Inferior parietal cortex (tissue), 1 donor: ENCODE measurements around the gene C3.
A peak's percentile ranks its signal among the peaks of the same experiment; 100 is the strongest.
"Not testable (repeated sequence)": the region's sequence is repeated elsewhere in the genome, so short reads cannot be mapped to it uniquely, and the experiment has no call there.

ENCODE experiments used
- DNase-seq: peaks from one replicate; pipeline ENCODE4 v3.0.0-alpha.2; 2016; ENCODE audit errors: extremely low spot score

The C3 gene

DNA sequence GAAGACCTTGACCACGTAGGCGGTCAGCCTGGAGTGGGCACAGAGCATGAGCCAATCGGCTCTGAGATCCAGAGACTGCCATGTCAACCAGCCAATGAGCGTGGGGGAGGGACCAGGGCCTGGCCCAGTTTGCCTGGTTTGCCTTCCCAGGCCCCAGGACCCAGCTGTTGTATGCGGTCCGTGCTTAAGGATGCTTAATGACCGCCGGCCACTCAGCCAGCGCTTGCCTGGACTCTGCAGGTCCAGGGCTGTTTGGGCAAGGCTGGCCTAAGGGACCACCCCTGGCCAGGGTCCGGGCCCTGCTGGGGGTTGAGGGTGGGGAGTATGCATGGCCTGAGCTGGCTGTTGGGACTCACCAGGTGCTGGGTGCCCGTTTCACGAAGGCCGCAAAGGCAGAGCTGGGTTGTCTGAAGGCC is 27.4 kb downstream of the C3 start:
- DNase-seq, result no peak

DNA sequence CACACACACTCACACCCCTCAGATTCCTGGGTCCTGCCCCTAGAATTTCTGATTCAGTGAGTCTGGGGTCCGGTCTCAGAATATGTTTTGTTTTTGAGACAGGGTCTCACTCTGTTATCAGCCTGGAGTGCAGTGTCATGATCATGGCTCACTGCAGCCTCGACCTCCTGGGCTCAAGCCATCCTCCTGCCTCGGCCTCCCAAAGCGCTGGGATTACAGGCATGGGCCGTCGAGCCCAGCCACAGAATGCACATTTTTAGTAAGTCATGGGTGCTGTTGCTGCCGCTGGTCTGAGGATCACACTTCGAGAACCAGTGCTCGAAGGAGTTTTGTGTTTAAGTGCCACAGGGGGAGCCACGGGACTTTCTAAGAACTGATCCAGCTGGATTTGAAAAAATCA is 28.4 kb downstream of the C3 start:
- DNase-seq, result no peak

DNA sequence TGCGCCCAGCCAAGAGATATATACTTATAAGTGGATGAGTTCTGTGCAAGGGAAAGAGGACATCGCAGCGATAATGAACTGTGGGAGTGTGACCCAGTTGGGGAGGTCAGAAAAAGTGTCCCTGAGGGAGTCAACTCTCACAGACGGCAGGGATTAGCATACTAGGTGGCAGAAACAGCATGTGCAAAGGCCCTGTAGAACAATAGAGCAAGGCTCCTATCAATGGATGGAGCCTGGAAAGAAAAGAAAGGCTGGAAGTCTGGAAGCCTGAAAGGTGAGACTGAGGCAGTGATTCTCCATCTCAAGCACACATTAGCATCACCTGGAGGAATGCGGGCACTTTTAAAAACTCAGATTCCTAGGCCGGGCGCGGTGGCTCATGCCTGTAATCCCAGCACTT is 29.1 kb downstream of the C3 start:
- DNase-seq, result no peak

DNA sequence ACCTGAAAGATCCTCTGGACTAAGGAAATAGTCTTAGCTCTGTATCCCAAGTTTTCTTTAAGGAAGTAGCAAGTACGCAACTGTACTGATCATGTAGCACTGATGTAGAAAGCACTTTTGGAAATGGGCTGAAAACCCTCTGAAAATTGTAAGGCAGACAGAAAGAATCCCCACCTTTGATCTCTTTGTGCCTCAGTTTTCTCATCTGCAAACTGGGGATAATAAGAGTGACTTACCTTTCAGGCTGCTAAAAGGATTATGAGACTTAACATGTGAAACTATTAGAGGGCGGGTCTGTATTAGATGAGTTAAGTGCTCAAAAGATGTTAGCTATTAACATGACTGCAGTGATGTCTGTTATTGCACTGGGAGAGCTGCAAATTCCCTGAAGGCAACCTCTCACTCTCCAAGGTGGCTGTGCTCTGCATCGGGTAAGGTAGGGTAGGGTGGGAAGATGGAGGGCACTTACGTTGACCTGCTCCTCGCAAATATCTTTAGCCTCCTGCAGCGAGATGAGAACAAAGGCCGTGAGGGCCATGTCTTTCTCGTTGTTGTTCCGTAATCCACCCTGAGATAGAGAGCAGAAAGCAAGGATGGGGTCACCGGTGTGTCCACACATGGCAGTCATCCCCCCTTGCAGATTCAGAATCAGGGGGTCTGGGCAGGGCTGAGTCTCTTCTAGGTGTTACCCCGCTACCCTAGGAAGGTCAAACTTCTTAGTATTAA is 30.1 kb downstream of the C3 start:
- DNase-seq, result no peak

DNA sequence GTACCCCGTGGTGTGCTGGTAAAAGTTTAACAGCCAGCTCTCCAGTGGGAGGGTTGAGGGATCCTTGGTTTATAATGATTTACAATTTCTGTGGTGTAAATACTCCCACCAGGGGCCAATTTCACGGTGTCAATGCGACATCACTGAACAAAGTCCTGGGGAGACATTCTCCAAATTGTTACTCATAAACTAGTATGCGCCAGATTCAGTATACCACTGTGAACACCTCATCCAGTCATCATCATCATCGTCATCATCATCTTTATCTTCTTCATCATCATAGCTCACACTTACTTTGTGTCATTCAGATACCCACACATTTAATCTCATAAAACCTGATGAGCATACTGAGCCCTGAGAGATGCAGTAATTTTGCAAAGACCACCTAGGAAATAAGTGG is 33.3 kb downstream of the C3 start:
- DNase-seq, result no peak

DNA sequence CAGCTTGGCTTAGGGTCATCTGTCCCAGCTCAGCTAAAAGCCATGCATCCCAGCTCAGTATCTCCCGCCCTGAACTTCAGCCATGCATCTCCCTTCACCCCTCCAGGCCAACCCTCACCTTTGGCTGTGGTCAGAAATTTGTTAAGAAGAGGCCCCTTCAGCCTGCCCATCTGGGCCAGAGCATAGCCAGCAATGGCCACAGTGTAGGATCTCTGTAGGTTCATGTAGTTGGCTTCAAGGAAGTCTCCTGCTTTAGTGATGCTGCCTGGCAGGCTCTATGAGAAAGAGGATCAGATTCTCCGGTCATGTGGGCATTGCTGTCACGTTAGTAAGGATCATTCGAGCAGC is 33.8 kb downstream of the C3 start:
- DNase-seq, result no peak

DNA sequence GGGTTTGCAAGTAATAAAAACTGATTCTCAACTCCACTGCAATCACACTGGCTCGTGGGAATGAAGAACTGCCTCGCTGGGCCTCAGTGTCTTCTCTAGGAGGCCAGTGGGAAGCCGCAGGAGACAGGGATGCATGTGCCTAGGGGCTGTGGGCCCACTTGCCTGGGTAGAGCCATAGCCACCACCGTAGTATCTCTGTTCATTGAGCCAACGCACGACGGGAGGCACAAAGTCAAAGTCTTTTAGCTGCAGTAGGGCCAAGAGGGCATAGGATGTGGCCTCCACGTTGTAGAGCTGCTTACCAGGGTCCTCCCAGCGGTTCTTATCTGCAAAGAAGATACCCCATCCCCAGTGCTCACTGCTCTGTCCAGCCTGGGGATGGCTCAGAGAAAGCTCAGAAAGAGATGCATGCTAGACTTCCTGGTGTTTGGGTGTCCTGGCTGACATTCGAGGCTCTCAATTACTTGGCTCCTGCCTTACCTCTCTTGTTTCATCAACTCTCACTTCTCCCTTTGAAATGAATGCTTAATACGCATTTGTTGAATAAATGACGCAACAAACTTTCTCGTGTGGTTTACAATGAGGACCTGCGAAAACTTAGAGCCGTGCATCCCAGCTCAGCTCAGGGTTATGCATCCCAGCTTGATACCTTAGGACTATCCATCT is 34.4 kb downstream of the C3 start:
- DNase-seq, result no peak

DNA sequence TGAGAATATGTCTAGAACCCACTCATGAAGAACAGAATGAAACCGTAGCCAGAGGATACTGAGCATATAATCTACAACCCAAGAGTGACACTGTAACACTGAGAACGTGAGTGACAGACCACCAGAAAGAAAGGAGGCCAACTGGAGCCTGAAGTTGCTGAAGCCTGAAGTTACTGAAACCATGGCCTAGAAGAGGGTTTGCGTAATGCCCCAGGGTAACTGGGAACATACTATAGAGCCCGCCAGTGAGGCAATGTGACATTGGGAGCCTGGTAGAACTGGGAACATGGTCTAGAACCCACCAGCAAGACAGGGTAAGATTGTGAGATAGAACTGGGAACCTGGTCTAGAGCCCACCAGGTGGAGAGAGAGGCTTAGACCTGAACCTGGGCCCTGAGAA is 35.0 kb downstream of the C3 start:
- DNase-seq, result no peak

DNA sequence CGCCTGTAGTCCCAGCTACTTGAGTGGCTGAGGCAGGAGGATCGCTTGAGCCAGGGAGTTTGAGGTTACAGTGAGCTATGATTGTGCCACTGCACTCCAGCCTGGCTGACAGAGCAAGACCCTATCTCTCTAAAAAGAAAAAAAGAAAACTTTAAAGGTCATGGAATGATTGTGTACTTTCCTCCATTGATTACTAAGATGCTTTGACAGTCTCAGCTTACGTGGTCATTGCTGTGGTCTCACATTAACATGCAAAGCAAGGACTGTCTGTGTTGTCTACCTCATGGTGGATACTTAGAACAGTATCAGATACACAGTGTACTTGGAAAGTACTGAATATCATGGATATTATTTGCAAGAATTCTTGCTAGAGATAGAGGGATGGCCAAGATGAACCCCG is 36.5 kb downstream of the C3 start:
- DNase-seq, result no peak

DNA sequence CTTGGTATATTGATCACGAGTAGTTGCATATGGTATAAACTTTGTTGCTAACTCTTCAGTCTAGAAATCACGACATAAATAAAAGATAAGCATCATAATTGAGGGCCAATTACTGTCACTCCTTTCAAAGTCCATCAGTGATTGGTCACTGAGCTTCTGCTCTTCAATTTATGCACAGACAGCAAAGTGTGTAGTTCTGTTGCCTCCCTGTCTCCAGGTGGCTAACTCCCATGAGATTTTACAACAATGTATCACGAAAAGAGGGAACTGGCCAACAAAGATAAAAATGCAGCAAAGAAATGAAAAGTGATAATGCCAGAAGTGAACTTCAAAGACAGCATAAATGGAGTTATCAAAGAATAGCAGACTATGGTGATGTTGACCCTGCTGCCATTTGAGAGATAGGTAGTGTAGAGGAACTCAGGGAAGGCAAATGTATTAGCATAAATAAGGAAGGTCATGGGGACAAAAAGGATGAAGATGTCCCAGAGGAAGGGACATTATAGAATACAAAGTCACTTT is 37.8 kb downstream of the C3 start:
- DNase-seq, result no peak

DNA sequence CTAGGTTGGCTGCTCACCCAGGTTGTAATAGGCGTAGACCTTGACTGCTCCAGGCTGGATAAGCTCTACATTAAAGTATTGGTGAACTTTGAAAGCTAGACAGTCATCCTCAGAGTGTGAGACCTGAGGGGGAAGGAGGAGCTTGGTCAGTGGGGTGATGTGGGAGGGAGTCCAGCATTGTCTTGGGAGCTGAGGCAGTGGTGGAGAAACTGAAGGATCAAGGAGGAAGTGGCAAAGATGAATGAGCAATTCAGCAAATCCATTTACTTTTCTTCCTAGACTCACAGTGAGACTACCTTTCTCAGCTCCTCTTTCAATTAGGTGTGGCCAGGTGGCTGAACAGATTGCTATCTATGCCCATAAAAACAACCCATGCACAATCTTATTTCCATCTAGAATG is 40.3 kb downstream of the C3 start:
- DNase-seq, result no peak

DNA sequence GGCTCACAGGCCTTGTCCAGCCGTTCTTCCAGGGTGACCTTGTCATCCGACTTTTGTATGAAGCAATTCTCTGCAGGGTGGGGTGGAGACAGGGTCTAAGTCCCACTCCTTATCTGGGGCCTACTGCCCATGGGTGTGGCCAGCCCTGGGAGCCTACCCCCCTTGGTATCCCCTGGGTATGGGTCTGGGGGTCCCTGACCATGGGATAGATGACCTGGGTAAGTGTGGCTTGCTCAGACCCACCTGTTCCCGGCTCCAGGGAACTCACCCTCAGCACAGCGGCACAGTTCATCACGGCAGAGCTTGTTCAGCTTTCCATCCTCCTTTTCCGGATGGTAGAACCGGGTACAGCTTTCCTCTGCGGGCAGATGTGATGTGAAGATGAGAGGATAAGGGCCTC is 41.3 kb downstream of the C3 start:
- DNase-seq, result no peak

DNA sequence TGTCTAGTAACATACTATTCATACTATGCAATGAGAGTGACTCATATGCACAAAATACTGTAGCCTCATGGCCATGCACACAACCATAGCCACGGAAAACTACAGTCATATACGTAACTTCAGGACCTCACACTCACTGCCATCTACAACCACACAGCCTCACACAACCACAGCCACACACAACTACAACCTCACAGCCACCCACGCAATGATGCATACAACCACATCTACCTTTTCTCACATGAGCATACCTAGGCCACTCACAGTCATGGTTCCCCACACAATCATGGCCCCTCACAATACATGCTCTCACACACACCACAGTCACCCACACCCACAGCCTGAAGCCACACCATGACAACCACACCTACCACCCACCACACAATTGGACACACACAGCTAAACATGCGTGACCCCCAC is 41.8 kb downstream of the C3 start:
- no peak for DNase-seq

DNA sequence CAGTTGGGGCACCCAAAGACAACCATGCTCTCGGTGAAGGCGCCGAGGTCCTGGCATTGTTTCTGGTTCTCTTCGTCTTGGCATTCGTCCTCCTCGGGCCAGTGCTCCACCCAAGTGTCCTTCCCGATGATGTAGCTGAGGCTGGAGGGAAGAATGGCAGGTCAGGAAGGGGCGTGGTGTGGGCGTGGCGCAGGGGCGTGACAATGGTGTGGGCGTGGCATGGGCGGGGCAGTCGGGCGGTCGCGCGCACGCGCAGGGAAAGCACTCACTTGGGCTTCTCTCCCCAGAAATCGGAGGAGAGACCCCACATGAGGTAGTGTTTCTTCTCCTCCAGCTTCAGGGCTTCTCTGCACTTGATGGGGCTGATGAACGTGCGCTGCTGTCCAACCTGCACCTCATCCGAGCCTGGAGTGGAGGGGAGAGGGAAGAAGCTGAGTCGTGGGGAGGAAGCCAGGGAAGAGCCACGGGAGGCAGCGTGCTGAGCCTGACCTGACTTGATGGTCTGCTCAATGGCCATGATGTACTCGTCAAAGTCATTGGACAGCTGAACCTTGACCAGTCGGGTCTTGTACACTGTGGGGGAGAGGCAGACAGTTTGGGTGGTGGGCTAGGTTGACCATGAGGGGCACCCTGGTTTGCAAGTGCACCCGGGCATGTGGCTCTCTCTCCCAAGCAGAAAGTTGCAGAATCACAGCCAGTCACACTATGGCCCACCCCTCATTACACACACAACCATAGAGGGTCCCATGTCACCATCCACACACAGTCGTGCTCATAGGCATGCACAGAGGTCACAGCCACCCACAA is 42.4 kb downstream of the C3 start:
- DNase-seq, result no peak

DNA sequence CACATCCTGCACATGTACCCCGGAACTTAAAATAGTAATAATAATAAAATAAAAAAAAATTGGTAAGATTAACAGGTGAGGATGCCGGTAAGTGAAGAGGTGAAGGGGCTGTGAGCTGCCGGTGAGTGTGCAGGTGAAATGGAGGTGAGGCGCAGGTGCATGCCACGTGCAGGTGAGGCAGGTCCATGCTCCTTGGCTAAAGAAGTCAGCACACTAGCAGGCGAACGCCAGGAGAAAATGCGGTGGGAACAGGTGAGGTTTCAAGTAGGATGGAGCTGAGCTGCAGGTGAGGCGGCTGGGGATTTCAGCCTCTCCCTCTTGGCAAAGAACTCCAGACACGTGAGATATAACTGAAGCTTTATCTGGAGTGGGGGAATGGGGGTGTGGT is 43.0 kb downstream of the C3 start:
- DNase-seq, result no peak

DNA sequence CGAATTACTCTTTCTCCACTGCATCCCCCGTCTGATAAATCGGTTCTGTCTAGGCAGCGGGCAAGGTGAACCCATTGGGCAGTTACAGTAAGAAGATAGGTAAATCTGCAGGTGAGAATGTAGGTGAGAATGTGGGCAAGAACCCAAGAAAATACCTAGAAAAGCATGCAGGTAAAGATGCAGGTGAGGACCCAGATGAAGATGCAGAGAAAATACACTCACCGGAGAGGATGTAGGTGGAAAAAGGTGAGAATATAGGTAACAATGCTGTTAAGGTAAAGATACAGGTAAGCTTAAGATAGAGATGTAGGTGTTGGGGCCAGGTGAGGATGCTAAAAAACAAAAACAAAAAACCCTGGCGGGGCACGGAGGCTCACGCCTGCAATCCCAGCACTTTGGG is 44.2 kb downstream of the C3 start:
- DNase-seq, result no peak

DNA sequence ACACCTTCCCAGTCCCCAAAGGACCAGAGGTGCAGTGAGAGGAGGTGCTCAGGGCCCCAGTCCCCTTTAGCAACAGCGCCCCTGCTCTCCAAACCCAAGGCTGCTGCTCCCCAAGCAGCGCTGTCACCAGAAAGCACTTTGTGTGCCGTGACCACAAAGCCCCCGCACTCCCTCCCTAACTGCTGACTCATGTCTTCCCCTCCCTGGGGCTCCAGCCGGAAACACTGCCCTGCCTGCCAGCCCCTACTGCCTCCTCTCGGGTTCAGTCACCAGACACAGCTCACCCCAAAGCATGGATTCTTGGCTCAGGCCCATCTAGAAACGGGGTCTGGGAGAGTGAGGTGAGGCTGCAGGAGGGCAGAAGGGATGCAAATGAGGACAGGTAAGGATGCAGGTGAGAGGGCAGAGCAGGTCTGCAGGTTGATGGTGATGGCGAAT is 45.6 kb downstream of the C3 start:
- DNase-seq, result peak; percentile 5

DNA sequence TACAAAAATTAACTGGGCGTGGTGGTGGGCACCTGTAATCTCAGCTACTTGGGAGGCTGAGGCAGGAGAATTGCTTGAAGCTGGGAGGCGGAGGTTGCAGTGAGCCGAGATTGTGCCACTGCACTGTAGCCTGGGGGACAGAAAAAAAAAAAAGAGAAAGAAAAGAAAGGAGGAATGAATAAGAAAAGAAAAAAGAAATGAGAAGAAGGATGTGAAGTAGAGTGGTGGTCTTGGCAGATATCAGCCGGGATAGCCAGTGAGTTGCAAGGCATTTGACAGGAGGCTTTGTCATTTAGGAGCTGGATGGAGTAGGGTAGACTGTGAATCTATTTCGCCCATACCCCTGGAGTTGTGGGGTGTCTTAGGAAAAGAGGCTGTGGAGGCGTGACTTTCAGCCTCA is 46.0 kb downstream of the C3 start:
- not testable (repeated sequence) for DNase-seq

DNA sequence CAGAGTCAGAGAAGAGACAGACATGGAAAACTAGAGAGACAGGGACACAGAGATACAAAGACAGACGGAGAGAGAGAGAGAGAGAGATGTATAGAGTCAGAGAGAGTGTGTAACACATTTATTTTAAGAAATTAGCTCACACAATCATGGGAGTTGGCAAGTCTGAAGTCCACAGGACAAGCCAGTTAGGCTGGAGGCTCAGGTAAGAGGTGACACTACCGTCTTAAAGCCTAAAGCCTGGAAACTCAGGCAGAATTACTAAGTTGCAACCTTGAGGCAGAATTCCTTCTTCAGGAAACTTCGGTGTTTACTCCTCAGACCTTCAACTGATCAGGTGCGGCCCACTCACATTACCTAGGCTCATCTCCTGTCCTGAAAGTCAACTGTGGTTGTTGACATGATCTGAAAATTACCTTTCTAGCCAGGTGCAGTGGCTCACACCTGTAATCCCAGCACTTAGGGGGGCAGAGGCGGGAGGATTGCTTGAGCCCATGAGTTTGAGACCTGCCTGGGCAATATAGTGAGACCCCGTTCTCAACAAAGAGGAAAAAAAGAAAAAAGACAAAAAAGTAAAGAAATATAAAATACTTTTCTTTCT is 47.7 kb downstream of the C3 start:
- DNase-seq, result no peak

DNA sequence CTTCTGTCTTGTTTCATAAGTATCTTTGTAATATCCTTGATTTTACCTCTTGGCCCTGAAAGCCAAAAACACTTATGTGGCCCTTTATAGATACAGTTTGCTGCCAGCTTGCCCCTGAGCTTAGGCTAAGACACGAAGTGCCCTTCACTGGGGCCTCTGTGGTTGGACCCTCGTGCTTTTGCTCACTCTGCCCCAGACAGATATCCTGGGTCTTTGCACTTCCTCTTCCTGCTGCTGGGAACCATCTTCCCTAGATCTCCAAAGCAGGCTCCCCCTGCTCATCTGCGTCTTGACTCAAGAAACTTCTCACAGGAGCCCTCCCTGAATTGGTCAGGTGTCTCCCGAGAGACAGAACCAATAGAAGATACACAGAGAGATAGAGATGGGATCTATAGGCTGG is 48.5 kb downstream of the C3 start:
- DNase-seq, result no peak

DNA sequence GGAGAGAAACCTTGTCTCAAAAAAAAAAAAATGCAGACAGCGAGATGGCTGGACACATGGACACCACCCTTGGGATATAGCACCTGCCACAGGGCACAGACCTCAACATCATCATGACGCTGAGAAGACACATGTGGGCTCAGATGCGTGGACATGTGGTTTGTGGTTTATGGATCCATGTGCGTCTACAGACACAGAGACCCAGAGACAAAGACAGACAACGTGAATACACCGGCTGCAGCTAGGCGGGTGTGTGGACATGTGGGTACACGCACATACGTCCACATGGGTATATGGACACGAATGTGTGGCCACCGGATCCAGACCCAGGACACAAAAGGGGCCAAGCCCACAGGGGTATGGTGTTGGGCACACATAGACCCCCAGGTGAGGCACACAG is 51.8 kb downstream of the C3 start:
- DNase-seq, result no peak

DNA sequence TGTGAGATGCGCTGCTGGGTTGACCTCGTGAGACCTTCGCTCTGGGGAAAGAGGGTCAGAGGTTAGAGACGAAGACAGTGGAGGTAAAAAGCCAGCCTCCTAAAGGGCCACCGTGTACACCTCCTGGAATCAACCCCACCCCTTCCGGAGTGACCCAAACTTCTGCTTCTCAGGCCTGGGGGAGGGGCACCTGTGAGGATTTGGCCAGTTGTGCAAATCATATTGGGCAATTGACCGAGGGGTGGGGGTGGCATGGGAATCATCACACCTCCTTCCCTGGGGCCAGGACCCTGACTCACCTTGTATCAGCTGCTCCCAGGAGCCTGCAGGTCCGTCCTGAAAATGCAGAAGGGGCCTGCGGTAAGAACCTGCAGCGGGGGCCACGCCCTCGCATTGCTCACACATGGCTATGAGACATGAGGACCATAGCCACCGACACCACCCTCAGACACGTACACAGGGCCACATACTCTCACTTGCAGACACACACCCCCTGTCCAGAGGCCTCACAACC is 53.3 kb downstream of the C3 start:
- DNase-seq, result no peak
